ENCODE measurements around the gene YWHAE. TPM values are rescaled to one million over a fixed set of nuclear protein-coding genes. Genes with fewer than 3 reads are reported as not detected.

YWHAE gene
- total and polyA plus RNA-seq, 10 of the 15 experiments (the other 5 are each of a cell fraction or from before 2014, with no cell fraction given), result 189 to 651 (median 469) TPM

DNA sequence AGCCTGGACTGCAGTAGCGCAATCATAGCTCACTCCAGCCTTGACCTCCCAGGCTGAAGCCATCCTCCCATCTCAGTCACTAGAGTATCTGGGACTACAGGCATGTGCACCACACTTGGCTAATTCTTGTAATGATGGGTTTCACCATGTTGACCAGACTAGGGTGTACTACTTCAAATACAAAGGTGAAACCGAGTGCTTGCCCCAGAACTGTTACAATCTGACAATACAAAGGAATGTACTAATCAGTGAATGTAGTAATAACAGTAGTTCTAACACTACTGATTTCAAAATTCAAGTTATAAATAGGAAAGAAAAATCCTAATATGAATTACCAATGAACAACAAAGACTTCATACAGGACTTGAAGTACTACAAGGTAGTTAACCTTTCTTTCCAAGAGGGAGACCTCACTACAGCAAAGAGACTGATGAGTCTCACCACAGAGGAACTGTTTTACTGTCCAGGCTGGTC, 31.6 kb upstream of the YWHAE start:
- H3K4me1 ChIP-seq (ENCODE audit: control insufficient read depth, insufficient read depth, low read length), result peaks cover 9% of the 10 kb centered on the region
- no TSS peak for BruUV-seq (replicated peaks)
- peaks cover 35% of the 10 kb centered on the region for H3K79me2 ChIP-seq (ENCODE audit: control insufficient read depth, insufficient read depth, low read length)
- intact Hi-C loops (cut with micrococcal nuclease; ENCODE audit: unreplicated experiment), result no loop called here
- H3K9ac ChIP-seq (ENCODE audit: control insufficient read depth, insufficient read depth, low read length), result no peak overlapping the region
- peak overlapping the region; percentile 28; the same call in 1 of the 2 replicates for H3K4me2 ChIP-seq (ENCODE audit: control insufficient read depth, insufficient read depth)
- H2AFZ ChIP-seq (ENCODE audit: control insufficient read depth, low read depth, low read length), result no peak overlapping the region
- SMC1A ChIA-PET (ENCODE audit: uncharacterized antibody, unreplicated experiment), result interaction anchor here (0.6 kb wide), 1 partner anchor 43 kb away, joined by 3 read pairs; no protein-coding TSS in a partner anchor
- H3K27me3 ChIP-seq (replicated peaks in 1 of 2; ENCODE audit: control insufficient read depth in 2 of 2, insufficient read depth in 2 of 2, low read length in 1 of 2), result no peaks in the 10 kb centered on the region
- no peaks in the 10 kb centered on the region; the same call in 1 of the 2 replicates for H4K20me1 ChIP-seq (ENCODE audit: control insufficient read depth, insufficient read depth)
- POLR2A ChIA-PET, result no interaction called here
- 29% methylated on average over 2 of the region's 2 CpGs for WGBS (ENCODE audit: insufficient coverage, insufficient replicate concordance, low lambda C conversion rate, missing lambda C conversion rate)
- ATAC-seq (peak; percentile 94), DNase-seq (ENCODE audit: low read depth, low spot score) (peak; percentile 44), FAIRE-seq (peak; percentile 41)
- no peaks in the 10 kb centered on the region for H3K9me3 ChIP-seq (replicated peaks; ENCODE audit: control insufficient read depth, insufficient read depth, low read length)
- peak overlapping the region; percentile 56 for H3K27ac ChIP-seq (ENCODE audit: control insufficient read depth, insufficient read depth)
- RAD21 ChIA-PET (ENCODE audit: unreplicated experiment), result no interaction called here
- in situ Hi-C loops (cut with MboI), result no loop called here
- peaks cover 8 to 18% of the 10 kb centered on the region in 2 experiments for H3K36me3 ChIP-seq (ENCODE audit: control insufficient read depth in 2 of 2, insufficient read depth in 2 of 2, low read length in 1 of 2)
- CTCF ChIA-PET, result interaction anchor here (0.7 kb wide), 1 partner anchor 66 kb away, joined by 3 read pairs; no protein-coding TSS in a partner anchor
- H3K4me3 ChIP-seq, result no peak overlapping the region; the same call in 1 of the 2 replicates
- TF ChIP-seq POLR2A (IDR thresholded peaks at IDR 0.05; ENCODE audit: low read depth, low read length) (no peak), ZNF384 (IDR thresholded peaks at IDR 0.05; ENCODE audit: borderline replicate concordance, low read depth, low read length) (no peak), GATAD2B (conservative IDR thresholded peaks at IDR 0.05; ENCODE audit: low read depth) (no peak), HDAC2 (IDR thresholded peaks at IDR 0.05) (no peak), ESRRA (IDR thresholded peaks at IDR 0.05; ENCODE audit: low read length) (no peak), IKZF1 (conservative IDR thresholded peaks at IDR 0.05) (no peak), EED (IDR thresholded peaks at IDR 0.05; ENCODE audit: low read depth) (peak; percentile 44), MYC (IDR thresholded peaks at IDR 0.05; ENCODE audit: insufficient read depth, insufficient read length, insufficient replicate concordance, low read length, severe bottlenecking) (no peak), MEF2B (IDR thresholded peaks at IDR 0.05; ENCODE audit: partially characterized antibody, poor library complexity, severe bottlenecking) (peak; percentile 59), REST (IDR thresholded peaks at IDR 0.05; ENCODE audit: low read depth, low read length) (no peak)
- TF ChIP-seq, protein P1, sequence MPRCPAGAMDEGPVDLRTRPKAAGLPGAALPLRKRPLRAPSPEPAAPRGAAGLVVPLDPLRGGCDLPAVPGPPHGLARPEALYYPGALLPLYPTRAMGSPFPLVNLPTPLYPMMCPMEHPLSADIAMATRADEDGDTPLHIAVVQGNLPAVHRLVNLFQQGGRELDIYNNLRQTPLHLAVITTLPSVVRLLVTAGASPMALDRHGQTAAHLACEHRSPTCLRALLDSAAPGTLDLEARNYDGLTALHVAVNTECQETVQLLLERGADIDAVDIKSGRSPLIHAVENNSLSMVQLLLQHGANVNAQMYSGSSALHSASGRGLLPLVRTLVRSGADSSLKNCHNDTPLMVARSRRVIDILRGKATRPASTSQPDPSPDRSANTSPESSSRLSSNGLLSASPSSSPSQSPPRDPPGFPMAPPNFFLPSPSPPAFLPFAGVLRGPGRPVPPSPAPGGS (IDR thresholded peaks at IDR 0.05; ENCODE audit: borderline replicate concordance, insufficient read depth, low read depth, low read length, poor library complexity, severe bottlenecking), result no peak
- TF ChIP-seq, protein P2, sequence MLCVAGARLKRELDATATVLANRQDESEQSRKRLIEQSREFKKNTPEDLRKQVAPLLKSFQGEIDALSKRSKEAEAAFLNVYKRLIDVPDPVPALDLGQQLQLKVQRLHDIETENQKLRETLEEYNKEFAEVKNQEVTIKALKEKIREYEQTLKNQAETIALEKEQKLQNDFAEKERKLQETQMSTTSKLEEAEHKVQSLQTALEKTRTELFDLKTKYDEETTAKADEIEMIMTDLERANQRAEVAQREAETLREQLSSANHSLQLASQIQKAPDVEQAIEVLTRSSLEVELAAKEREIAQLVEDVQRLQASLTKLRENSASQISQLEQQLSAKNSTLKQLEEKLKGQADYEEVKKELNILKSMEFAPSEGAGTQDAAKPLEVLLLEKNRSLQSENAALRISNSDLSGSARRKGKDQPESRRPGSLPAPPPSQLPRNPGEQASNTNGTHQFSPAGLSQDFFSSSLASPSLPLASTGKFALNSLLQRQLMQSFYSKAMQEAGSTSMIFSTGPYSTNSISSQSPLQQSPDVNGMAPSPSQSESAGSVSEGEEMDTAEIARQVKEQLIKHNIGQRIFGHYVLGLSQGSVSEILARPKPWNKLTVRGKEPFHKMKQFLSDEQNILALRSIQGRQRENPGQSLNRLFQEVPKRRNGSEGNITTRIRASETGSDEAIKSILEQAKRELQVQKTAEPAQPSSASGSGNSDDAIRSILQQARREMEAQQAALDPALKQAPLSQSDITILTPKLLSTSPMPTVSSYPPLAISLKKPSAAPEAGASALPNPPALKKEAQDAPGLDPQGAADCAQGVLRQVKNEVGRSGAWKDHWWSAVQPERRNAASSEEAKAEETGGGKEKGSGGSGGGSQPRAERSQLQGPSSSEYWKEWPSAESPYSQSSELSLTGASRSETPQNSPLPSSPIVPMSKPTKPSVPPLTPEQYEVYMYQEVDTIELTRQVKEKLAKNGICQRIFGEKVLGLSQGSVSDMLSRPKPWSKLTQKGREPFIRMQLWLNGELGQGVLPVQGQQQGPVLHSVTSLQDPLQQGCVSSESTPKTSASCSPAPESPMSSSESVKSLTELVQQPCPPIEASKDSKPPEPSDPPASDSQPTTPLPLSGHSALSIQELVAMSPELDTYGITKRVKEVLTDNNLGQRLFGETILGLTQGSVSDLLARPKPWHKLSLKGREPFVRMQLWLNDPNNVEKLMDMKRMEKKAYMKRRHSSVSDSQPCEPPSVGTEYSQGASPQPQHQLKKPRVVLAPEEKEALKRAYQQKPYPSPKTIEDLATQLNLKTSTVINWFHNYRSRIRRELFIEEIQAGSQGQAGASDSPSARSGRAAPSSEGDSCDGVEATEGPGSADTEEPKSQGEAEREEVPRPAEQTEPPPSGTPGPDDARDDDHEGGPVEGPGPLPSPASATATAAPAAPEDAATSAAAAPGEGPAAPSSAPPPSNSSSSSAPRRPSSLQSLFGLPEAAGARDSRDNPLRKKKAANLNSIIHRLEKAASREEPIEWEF (IDR thresholded peaks at IDR 0.05; ENCODE audit: insufficient replicate concordance, low read depth, low read length), result no peak
- TF ChIP-seq, protein P3, sequence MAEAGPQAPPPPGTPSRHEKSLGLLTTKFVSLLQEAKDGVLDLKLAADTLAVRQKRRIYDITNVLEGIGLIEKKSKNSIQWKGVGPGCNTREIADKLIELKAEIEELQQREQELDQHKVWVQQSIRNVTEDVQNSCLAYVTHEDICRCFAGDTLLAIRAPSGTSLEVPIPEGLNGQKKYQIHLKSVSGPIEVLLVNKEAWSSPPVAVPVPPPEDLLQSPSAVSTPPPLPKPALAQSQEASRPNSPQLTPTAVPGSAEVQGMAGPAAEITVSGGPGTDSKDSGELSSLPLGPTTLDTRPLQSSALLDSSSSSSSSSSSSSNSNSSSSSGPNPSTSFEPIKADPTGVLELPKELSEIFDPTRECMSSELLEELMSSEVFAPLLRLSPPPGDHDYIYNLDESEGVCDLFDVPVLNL (IDR thresholded peaks at IDR 0.05; ENCODE audit: low read depth, low read length), result no peak

All from GM12878 (cell line).